ENCODE data around the gene SMYD3.

- no peak for TF ChIP-seq CTCF (IDR thresholded peaks at IDR 0.05)
- no peak for TF ChIP-seq POLR2A (IDR thresholded peaks at IDR 0.05)
These were observed 59.6 kb downstream of the SMYD3 start for GRCh38 chr1:246447501-246447900.

Measured in adrenal gland (tissue), 5 donors.